GM12878 (cell line): ENCODE results near the gene CEP19. TPM values are rescaled to one million over a fixed set of nuclear protein-coding genes. Genes with fewer than 3 reads are reported as not detected.

Source experiments
- ATAC-seq: fragments of 200-7000 bp; cut with Tn5 transposase; 3 replicates; pipeline ENCODE4 v1.9.1; 2020; ENCODE audit warnings: mild to moderate bottlenecking, moderate library complexity
- BruUV-seq: library from RNA; stranded (reverse); fragments of 400-500 nt; replicated peaks from 2 replicates; lab custom pipeline; 2021; lab: Mats Ljungman, UMichigan
- CTCF ChIA-PET: fragments of 300-600 bp; sonication (Branson Sonifier 250); formaldehyde crosslinking; extraction: SDS; loops from one replicate; lab custom pipeline; 2021; ENCODE audit warnings: inconsistent platforms; lab: Yijun Ruan, JAX
- POLR2A ChIA-PET: fragments of 350-600 bp; formaldehyde crosslinking; extraction: SDS; loops from one replicate; lab custom pipeline; 2021; ENCODE audit warnings: inconsistent platforms; lab: Charles Lee
- RAD21 ChIA-PET: fragments of 300-600 bp; sonication (Branson Sonifier 250); formaldehyde crosslinking; loops from one replicate; lab custom pipeline; 2023; ENCODE audit warnings: antibody characterized with exemption; ENCODE audit not compliant: unreplicated experiment; lab: Charles Lee
- SMC1A ChIA-PET: fragments of 300-600 bp; sonication (Branson Sonifier 250); formaldehyde crosslinking; loops from one replicate; lab custom pipeline; 2023; ENCODE audit not compliant: unreplicated experiment, uncharacterized antibody; lab: Charles Lee
- DNase-seq: peaks from one replicate; pipeline ENCODE4 v3.0.0-alpha.2; 2011; ENCODE audit warnings: low read depth, low spot score
- FAIRE-seq: peaks from 3 replicates; lab custom pipeline; 2011; peaks lifted over from hg19 to GRCh38; lab: Jason Lieb, UNC
- H2AFZ ChIP-seq: 2 replicates; pipeline ENCODE4 v1.6.0; 2011; ENCODE audit warnings: low read depth, low read length, control low read depth; ENCODE audit not compliant: control insufficient read depth
- H3K27ac ChIP-seq: 2 replicates; pipeline ENCODE4 v1.5.1; 2011; ENCODE audit warnings: control low read depth; ENCODE audit not compliant: control insufficient read depth, insufficient read depth
- H3K27me3 ChIP-seq, 2 experiments: replicated peaks in 1 of 2; 2 replicates each; pipeline versions ENCODE4 v1.6.0 to v1.6.1; 2011; ENCODE audit warnings: low read length in 1 of 2; ENCODE audit not compliant: control insufficient read depth in 2 of 2, insufficient read depth in 2 of 2
- H3K36me3 ChIP-seq, 2 experiments: 2 replicates each; pipeline ENCODE4 v1.5.1; 2011; ENCODE audit warnings: low read length in 1 of 2; ENCODE audit not compliant: control insufficient read depth in 2 of 2, insufficient read depth in 2 of 2
- H3K4me1 ChIP-seq: 2 replicates; pipeline ENCODE4 v1.6.1; 2011; ENCODE audit warnings: mild to moderate bottlenecking, low read length, moderate library complexity, mixed read lengths; ENCODE audit not compliant: control insufficient read depth, insufficient read depth
- H3K4me2 ChIP-seq: 2 replicates; pipeline ENCODE4 v1.6.0; 2011; ENCODE audit warnings: control low read depth; ENCODE audit not compliant: control insufficient read depth, insufficient read depth
- H3K4me3 ChIP-seq: fragments of 200-600 bp; sonication (generic); 2 replicates; pipeline ENCODE4 v1.5.1; 2016
- H3K79me2 ChIP-seq: 2 replicates; pipeline ENCODE4 v1.6.0; 2011; ENCODE audit warnings: low read length; ENCODE audit not compliant: control insufficient read depth, insufficient read depth
- H3K9ac ChIP-seq: 2 replicates; pipeline ENCODE4 v1.8.0; 2011; ENCODE audit warnings: low read length, control low read depth, mixed read lengths; ENCODE audit not compliant: control insufficient read depth, insufficient read depth
- H3K9me3 ChIP-seq: replicated peaks from 3 replicates; pipeline ENCODE4 v1.5.1; 2011; ENCODE audit warnings: mild to moderate bottlenecking, low read length; ENCODE audit not compliant: control insufficient read depth, insufficient read depth
- H4K20me1 ChIP-seq: 2 replicates; pipeline ENCODE4 v1.6.0; 2011; ENCODE audit not compliant: control insufficient read depth, insufficient read depth
- NBN ChIP-seq: fragments of 450-650 bp; IDR thresholded peaks from 2 replicates; pipeline ENCODE4 v1.6.1; 2016
- POLR2A ChIP-seq: IDR thresholded peaks from 2 replicates; pipeline ENCODE4 v1.6.1; 2011; ENCODE audit warnings: low read depth, mild to moderate bottlenecking, low read length
- STAT3 ChIP-seq: IDR thresholded peaks from 2 replicates; pipeline ENCODE4 v1.6.1; 2011; ENCODE audit warnings: low read depth, low read length, improper control_type of control experiment
- TCF3 ChIP-seq: IDR thresholded peaks from 2 replicates; pipeline ENCODE4 v1.6.1; 2012; ENCODE audit warnings: low read depth, mild to moderate bottlenecking, low read length, borderline replicate concordance; ENCODE audit not compliant: insufficient read depth
- ZNF592 ChIP-seq: fragments of 450-650 bp; IDR thresholded peaks from 2 replicates; pipeline ENCODE4 v1.6.1; 2017; ENCODE audit warnings: mild to moderate bottlenecking, moderate library complexity
- WGBS: methylation state at CpG from one replicate; pipeline ENCODE4 v1.1.6; 2016; ENCODE audit warnings: low lambda C conversion rate; ENCODE audit not compliant: insufficient replicate concordance, insufficient coverage; ENCODE audit errors: missing lambda C conversion rate; 5-methylcytosine and 5-hydroxymethylcytosine counted together
- in situ Hi-C: fragments of 300-500 bp; cut with MboI; formaldehyde crosslinking; loops from 9 replicates; pipeline ENCODE4 v1.14.3; 2018; ENCODE audit warnings: mixed read lengths
- intact Hi-C: fragments of 100-400 bp; cut with micrococcal nuclease; formaldehyde crosslinking; loops from one replicate; pipeline ENCODE4 v1.14.2; 2022; ENCODE audit not compliant: unreplicated experiment
- polyA plus RNA-seq, 11 experiments: library from polyadenylated mRNA; depleted of rRNA in 4 of 11; unstranded in 6 of 11; stranded (reverse) in 5 of 11; fragments of >200 nt; fragmentation: Nextera tagmentation in 4 of 11; fragmentation: Illumina TruSeq in 1 of 11; extraction: Ambion mirVana in 4 of 11; extraction: Trizol in 1 of 11; gene quantifications; 1 replicate in 1 of 11; 2 replicates in 10 of 11; pipeline versions ENCODE4 v1.2.1 to v1.2.3, GENCODE V29; 2011 to 2016; ENCODE audit warnings: inconsistent platforms in 2 of 11, missing spikeins in 2 of 11, low read depth in 1 of 11
- total RNA-seq, 4 experiments: library from RNA; depleted of rRNA in 3 of 4; stranded (reverse); fragments of >200 nt in 3 of 4; fragmentation: Illumina TruSeq in 1 of 4; extraction: Trizol in 1 of 4; gene quantifications; 2 replicates each; pipeline versions ENCODE4 v1.2.1 to v1.2.3, GENCODE V29; 2013 to 2021

CEP19 gene
- total and polyA plus RNA-seq, 10 of the 15 experiments (the other 5 are each of a cell fraction or from before 2014, with no cell fraction given) = 1.9 to 5.9 (median 2.7) TPM

- TF ChIP-seq ZNF592 (no peak), NBN (no peak)
These were observed 50.0 kb downstream of the CEP19 start (continued) for GRCh38 chr3:196662033-196662432.

DNA sequence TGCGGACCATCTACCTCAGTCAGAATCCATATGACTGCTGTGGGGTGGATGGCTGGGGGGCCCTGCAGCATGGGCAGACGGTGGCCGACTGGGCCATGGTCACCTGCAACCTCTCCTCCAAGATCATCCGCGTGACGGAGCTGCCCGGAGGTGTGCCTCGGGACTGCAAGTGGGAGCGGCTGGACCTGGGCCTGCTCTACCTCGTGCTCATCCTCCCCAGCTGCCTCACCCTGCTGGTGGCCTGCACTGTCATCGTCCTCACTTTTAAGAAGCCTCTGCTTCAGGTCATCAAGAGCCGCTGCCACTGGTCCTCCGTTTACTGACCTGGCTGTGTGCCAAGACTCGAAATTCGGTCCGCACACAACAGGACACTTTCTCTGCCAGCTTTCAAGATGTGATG, 50.6 kb downstream of the CEP19 start:
- DNase-seq = no peak
- no peak overlapping the region for H2AFZ ChIP-seq
- no peak overlapping the region for H3K9ac ChIP-seq
- BruUV-seq = no TSS peak
- H3K4me2 ChIP-seq = no peak overlapping the region
- TF ChIP-seq STAT3 (no peak), TCF3 (no peak), POLR2A (peak; percentile 57)
- intact Hi-C loops = no loop called here
- H3K79me2 ChIP-seq = no peaks in the 10 kb centered on the region
- no peaks in the 10 kb centered on the region for H4K20me1 ChIP-seq
- ChIA-PET RAD21 (no interaction called here), CTCF (interaction anchor here (0.5 to 1.0 kb wide), 2 partner anchors 16 to 132 kb away, joined by 3 read pairs; no protein-coding TSS in a partner anchor), SMC1A (interaction anchor here (1.6 kb wide), 1 partner anchor 16 kb away, joined by 6 read pairs; no protein-coding TSS in a partner anchor), POLR2A (no interaction called here)
- no peak for FAIRE-seq
- H3K27me3 ChIP-seq = no peaks in the 10 kb centered on the region
- in situ Hi-C loops = no loop called here
- WGBS = 90% methylated on average over 16 of the region's 16 CpGs
- H3K36me3 ChIP-seq = peaks cover 23 to 28% of the 10 kb centered on the region in 2 experiments
- H3K4me1 ChIP-seq = no peaks in the 10 kb centered on the region
- ATAC-seq = no peak; the same call in 2 of the 3 replicates
- H3K27ac ChIP-seq = no peak overlapping the region
- H3K9me3 ChIP-seq = no peaks in the 10 kb centered on the region
- H3K4me3 ChIP-seq = no peak overlapping the region
